Activated CD4-positive, alpha-beta T cell treated with anti-CD3 and anti-CD28 coated beads for 4 hours (primary cell): ENCODE measurements around the gene GPC5.
"Not testable (repeated sequence)": the region's sequence is repeated elsewhere in the genome, so short reads cannot be mapped to it uniquely, and the experiment has no call there.

Source experiments
- DNase-seq, 2 donors: peaks; one replicate each; pipeline ENCODE4 v3.0.0-alpha.2; 2020

The GPC5 gene

GRCh38 chr13:91785431-91786119 lies 387.2 kb downstream of the GPC5 start:
- DNase-seq = no peak

GRCh38 chr13:91792054-91792453 lies 393.6 kb downstream of the GPC5 start:
- DNase-seq = no peak

- no peak for DNase-seq
Observed at GRCh38 chr13:91797567-91797966, 399.1 kb downstream of the GPC5 start.

GRCh38 chr13:91798338-91798737 lies 399.9 kb downstream of the GPC5 start:
- DNase-seq = not testable (repeated sequence)

- DNase-seq = not testable (repeated sequence)
Observed at GRCh38 chr13:91801772-91802171, 403.4 kb downstream of the GPC5 start.

- no peak for DNase-seq
Observed at GRCh38 chr13:91802957-91803356, 404.5 kb downstream of the GPC5 start.

- DNase-seq = no peak
Observed at GRCh38 chr13:91804724-91805123, 406.3 kb downstream of the GPC5 start.

GRCh38 chr13:91805605-91806004 lies 407.2 kb downstream of the GPC5 start:
- DNase-seq = no peak

GRCh38 chr13:91809161-91809560 lies 410.7 kb downstream of the GPC5 start:
- no peak for DNase-seq

- no peak for DNase-seq
Observed at GRCh38 chr13:91813253-91813652, 414.8 kb downstream of the GPC5 start.

GRCh38 chr13:91816263-91816807 lies 417.9 kb downstream of the GPC5 start:
- no peak for DNase-seq

- DNase-seq = no peak
Observed at GRCh38 chr13:91817250-91817649, 418.8 kb downstream of the GPC5 start.

GRCh38 chr13:91824416-91824815 lies 426.0 kb downstream of the GPC5 start:
- DNase-seq = no peak

- DNase-seq = no peak
Observed at GRCh38 chr13:91825516-91825915, 427.1 kb downstream of the GPC5 start.

- DNase-seq = no peak
Observed at GRCh38 chr13:91836553-91836952, 438.1 kb downstream of the GPC5 start.

GRCh38 chr13:91845612-91846011 lies 447.2 kb downstream of the GPC5 start:
- no peak for DNase-seq

- no peak for DNase-seq
Observed at GRCh38 chr13:91863699-91864098, 465.3 kb downstream of the GPC5 start.

- DNase-seq = no peak
Observed at GRCh38 chr13:91868351-91868750, 469.9 kb downstream of the GPC5 start.

- no peak for DNase-seq
Observed at GRCh38 chr13:91878491-91878890, 480.1 kb downstream of the GPC5 start.

- DNase-seq = no peak
Observed at GRCh38 chr13:91879360-91879759, 480.9 kb downstream of the GPC5 start.

- DNase-seq = no peak
Observed at GRCh38 chr13:91882918-91883317, 484.5 kb downstream of the GPC5 start.

GRCh38 chr13:91889641-91890040 lies 491.2 kb downstream of the GPC5 start:
- DNase-seq = no peak

GRCh38 chr13:91891141-91891540 lies 492.7 kb downstream of the GPC5 start:
- DNase-seq = no peak

- no peak for DNase-seq
Observed at GRCh38 chr13:91893040-91893439, 494.6 kb downstream of the GPC5 start.

GRCh38 chr13:91894316-91894715 lies 495.9 kb downstream of the GPC5 start:
- no peak for DNase-seq
